RWPE2 (cell line): ENCODE measurements around the gene TPD52L2.

Experiments
- ATAC-seq: fragments of 200-7000 bp; cut with Tn5 transposase; 3 replicates; pipeline ENCODE4 v1.9.1; 2021; ENCODE audit warnings: low read depth
- DNase-seq: peaks from one replicate; pipeline ENCODE4 v3.0.0-alpha.2; 2020; ENCODE audit warnings: low spot score
- H3K27ac ChIP-seq: fragments of 450-650 bp; 2 replicates; pipeline ENCODE4 v1.5.1; 2017; ENCODE audit warnings: mild to moderate bottlenecking; ENCODE audit not compliant: poor library complexity, severe bottlenecking
- H3K27me3 ChIP-seq: fragments of 250-450 bp; sonication (Bioruptor Pico); 2 replicates; pipeline ENCODE4 v1.5.1; 2021; ENCODE audit warnings: mild to moderate bottlenecking, moderate library complexity; ENCODE audit not compliant: insufficient read depth, poor library complexity, severe bottlenecking
- H3K36me3 ChIP-seq: fragments of 250-450 bp; sonication (Bioruptor Pico); 2 replicates; pipeline ENCODE4 v1.5.1; 2020; ENCODE audit warnings: low read depth, mild to moderate bottlenecking, moderate library complexity
- H3K4me1 ChIP-seq: fragments of 250-450 bp; sonication (Bioruptor Pico); 2 replicates; pipeline ENCODE4 v1.5.1; 2021; ENCODE audit warnings: mild to moderate bottlenecking, moderate library complexity; ENCODE audit not compliant: insufficient read depth, poor library complexity, severe bottlenecking
- H3K4me3 ChIP-seq: fragments of 250-450 bp; sonication (Bioruptor Pico); 2 replicates; pipeline ENCODE4 v1.5.1; 2021; ENCODE audit warnings: mild to moderate bottlenecking, moderate library complexity; ENCODE audit not compliant: severe bottlenecking
- H3K9me3 ChIP-seq: fragments of 250-450 bp; sonication (Bioruptor Pico); 2 replicates; pipeline ENCODE4 v1.5.1; 2021; ENCODE audit warnings: mild to moderate bottlenecking, moderate library complexity; ENCODE audit not compliant: severe bottlenecking
- CTCF ChIP-seq: fragments of 450-650 bp; IDR thresholded peaks from one replicate; pipeline ENCODE4 v1.5.1; 2017; ENCODE audit warnings: mild to moderate bottlenecking, moderate library complexity; ENCODE audit not compliant: poor library complexity, severe bottlenecking

Gene TPD52L2

GRCh38 chr20:63830841-63831588, 34.1 kb upstream of the TPD52L2 start, which contains the start of gene ZBTB46:
ZBTB46 (minus strand) TSS chr20:63831264; CDS start chr20:63790757, 40,507 bp downstream.
- Histone ChIP-seq H3K36me3 (no peaks in the 10 kb centered on the region), H3K4me3 (peak within 1 kb of the TSS; percentile 60), H3K27ac (no peak within 1 kb of the TSS), H3K27me3 (peaks cover 48% of the 10 kb centered on the region), H3K9me3 (no peaks in the 10 kb centered on the region), H3K4me1 (peaks cover 7% of the 10 kb centered on the region)
- 0 out of 3 replicates have a peak, but pooled peaks have one; percentile 4 for ATAC-seq
- no peak for DNase-seq
- no peak for TF ChIP-seq CTCF

- no peak for DNase-seq
- no peaks in the 10 kb centered on the region for H3K36me3 ChIP-seq
- H3K4me3 ChIP-seq: peak overlapping the region; percentile 60
- H3K9me3 ChIP-seq: no peaks in the 10 kb centered on the region
- no peak for ATAC-seq
- H3K27me3 ChIP-seq: peaks cover 45% of the 10 kb centered on the region
- no peak overlapping the region for H3K27ac ChIP-seq
- TF ChIP-seq CTCF: no peak
- H3K4me1 ChIP-seq: peaks cover 7% of the 10 kb centered on the region
Measured at GRCh38 chr20:63831646-63831992, 33.5 kb upstream of the TPD52L2 start.

GRCh38 chr20:63831993-63832686, 32.9 kb upstream of the TPD52L2 start:
- no peak for TF ChIP-seq CTCF
- DNase-seq (peak; percentile 87), ATAC-seq (peak; percentile 6)
- H3K27ac ChIP-seq: no peak overlapping the region
- H3K4me3 ChIP-seq: peak overlapping the region; percentile 60
- peaks cover 7% of the 10 kb centered on the region for H3K4me1 ChIP-seq
- peaks cover 45% of the 10 kb centered on the region for H3K27me3 ChIP-seq
- no peaks in the 10 kb centered on the region for H3K36me3 ChIP-seq
- no peaks in the 10 kb centered on the region for H3K9me3 ChIP-seq

GRCh38 chr20:63833776-63834490, 31.1 kb upstream of the TPD52L2 start:
- Histone ChIP-seq H3K4me3 (no peak overlapping the region), H3K9me3 (no peaks in the 10 kb centered on the region), H3K27me3 (peaks cover 31% of the 10 kb centered on the region), H3K4me1 (peaks cover 7% of the 10 kb centered on the region), H3K27ac (no peak overlapping the region), H3K36me3 (no peaks in the 10 kb centered on the region)
- no peak for TF ChIP-seq CTCF
- no peak for ATAC-seq
- peak; percentile 83 for DNase-seq
